CD4-positive, alpha-beta T cell treated with Interleukin-1 beta for 1 hour (primary cell): ENCODE results near the gene PPM1M.
"Not testable (repeated sequence)": the region's sequence is repeated elsewhere in the genome, so short reads cannot be mapped to it uniquely, and the experiment has no call there.

ENCODE experiments used
- DNase-seq, 2 donors: peaks; one replicate each; pipeline ENCODE4 v3.0.0-alpha.2; 2020 to 2022

The PPM1M gene

GRCh38 chr3:52279596-52279995 is 34.0 kb downstream of the PPM1M start:
- DNase-seq = no peak

- DNase-seq = no peak
Observed at GRCh38 chr3:52280050-52280461, 34.5 kb downstream of the PPM1M start.

- peak; percentile 51 to 67 for DNase-seq
Observed at GRCh38 chr3:52281981-52282801, 36.6 kb downstream of the PPM1M start.

- DNase-seq = no peak
Observed at GRCh38 chr3:52283306-52283705, 37.7 kb downstream of the PPM1M start.

- DNase-seq = not testable (repeated sequence)
Observed at GRCh38 chr3:52284051-52284450, 38.5 kb downstream of the PPM1M start.

- DNase-seq = no peak
Observed at GRCh38 chr3:52286777-52287110, 41.2 kb downstream of the PPM1M start.

GRCh38 chr3:52288674-52289073 is 43.1 kb downstream of the PPM1M start:
- DNase-seq = no peak

GRCh38 chr3:52289338-52289746 is 43.8 kb downstream of the PPM1M start:
- no peak for DNase-seq

- DNase-seq = no peak
Observed at GRCh38 chr3:52289747-52290595, 44.4 kb downstream of the PPM1M start.

GRCh38 chr3:52290596-52291507 is 45.3 kb downstream of the PPM1M start:
- no peak for DNase-seq

- peak; percentile 47 to 48 for DNase-seq
Observed at GRCh38 chr3:52291508-52292181, 46.1 kb downstream of the PPM1M start.

- DNase-seq = no peak
Observed at GRCh38 chr3:52292247-52293065, 46.9 kb downstream of the PPM1M start.

GRCh38 chr3:52293491-52294319 is 48.1 kb downstream of the PPM1M start:
- no peak for DNase-seq

GRCh38 chr3:52294320-52295150 is 49.0 kb downstream of the PPM1M start:
- DNase-seq = no peak

GRCh38 chr3:52295671-52296208 is 50.2 kb downstream of the PPM1M start:
- DNase-seq = no peak

GRCh38 chr3:52297242-52298148 is 51.9 kb downstream of the PPM1M start:
- no peak for DNase-seq

- no peak for DNase-seq
Observed at GRCh38 chr3:52298149-52299098, 52.9 kb downstream of the PPM1M start.
